ENCODE results near the gene HBG2. TPM values are rescaled to one million over a fixed set of nuclear protein-coding genes. Genes with fewer than 3 reads are reported as not detected.

Gene HBG2
- total and polyA plus RNA-seq, 9 of the 15 experiments (the other 6 are each of a cell fraction or from before 2014, with no cell fraction given) = 1,626 to 58,619 (median 10,515) TPM

DNA sequence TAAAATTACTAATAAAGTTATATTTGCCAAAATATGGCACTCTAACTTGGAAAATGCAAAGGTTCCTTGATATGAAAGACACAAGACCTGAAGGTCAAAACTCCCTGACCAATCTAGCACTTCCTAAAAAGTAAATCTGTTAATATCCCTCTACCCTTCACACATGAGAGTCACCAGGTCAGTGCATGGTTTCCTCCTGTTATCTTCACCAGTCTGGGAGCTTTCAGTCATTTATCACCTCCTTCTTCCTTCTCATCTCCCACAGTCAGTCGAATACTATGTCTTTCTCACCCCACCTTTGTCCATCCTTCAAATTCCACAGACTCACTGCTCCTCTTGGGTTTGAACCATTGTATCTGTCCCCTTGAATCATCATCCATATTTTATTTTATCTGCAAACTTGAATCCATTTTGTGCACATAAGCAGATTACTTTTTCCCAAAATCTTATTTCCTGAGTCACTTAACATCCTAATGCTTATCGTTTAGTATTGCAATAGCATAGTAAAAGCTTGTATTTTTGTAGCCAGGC, 12.5 kb upstream of the HBG2 start (continued):
- TF ChIP-seq SIN3A (IDR thresholded peaks at IDR 0.05; ENCODE audit: borderline replicate concordance in 2 of 2, control insufficient read depth in 1 of 2, low read depth in 2 of 2, low read length in 2 of 2) = no peak
- TF ChIP-seq, protein P1, sequence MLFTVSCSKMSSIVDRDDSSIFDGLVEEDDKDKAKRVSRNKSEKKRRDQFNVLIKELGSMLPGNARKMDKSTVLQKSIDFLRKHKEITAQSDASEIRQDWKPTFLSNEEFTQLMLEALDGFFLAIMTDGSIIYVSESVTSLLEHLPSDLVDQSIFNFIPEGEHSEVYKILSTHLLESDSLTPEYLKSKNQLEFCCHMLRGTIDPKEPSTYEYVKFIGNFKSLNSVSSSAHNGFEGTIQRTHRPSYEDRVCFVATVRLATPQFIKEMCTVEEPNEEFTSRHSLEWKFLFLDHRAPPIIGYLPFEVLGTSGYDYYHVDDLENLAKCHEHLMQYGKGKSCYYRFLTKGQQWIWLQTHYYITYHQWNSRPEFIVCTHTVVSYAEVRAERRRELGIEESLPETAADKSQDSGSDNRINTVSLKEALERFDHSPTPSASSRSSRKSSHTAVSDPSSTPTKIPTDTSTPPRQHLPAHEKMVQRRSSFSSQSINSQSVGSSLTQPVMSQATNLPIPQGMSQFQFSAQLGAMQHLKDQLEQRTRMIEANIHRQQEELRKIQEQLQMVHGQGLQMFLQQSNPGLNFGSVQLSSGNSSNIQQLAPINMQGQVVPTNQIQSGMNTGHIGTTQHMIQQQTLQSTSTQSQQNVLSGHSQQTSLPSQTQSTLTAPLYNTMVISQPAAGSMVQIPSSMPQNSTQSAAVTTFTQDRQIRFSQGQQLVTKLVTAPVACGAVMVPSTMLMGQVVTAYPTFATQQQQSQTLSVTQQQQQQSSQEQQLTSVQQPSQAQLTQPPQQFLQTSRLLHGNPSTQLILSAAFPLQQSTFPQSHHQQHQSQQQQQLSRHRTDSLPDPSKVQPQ (CRISPR knock-in tag; IDR thresholded peaks at IDR 0.05; ENCODE audit: borderline replicate concordance) = no peak
- TF ChIP-seq TFAM (CRISPR knock-in tag; conservative IDR thresholded peaks at IDR 0.05) = no peak
- TF ChIP-seq ZNF347 (CRISPR knock-in tag; IDR thresholded peaks at IDR 0.05; ENCODE audit: low read depth) = no peak
- no peak for TF ChIP-seq GTF2E2 (tag; IDR thresholded peaks at IDR 0.05)
- TF ChIP-seq, protein P2, sequence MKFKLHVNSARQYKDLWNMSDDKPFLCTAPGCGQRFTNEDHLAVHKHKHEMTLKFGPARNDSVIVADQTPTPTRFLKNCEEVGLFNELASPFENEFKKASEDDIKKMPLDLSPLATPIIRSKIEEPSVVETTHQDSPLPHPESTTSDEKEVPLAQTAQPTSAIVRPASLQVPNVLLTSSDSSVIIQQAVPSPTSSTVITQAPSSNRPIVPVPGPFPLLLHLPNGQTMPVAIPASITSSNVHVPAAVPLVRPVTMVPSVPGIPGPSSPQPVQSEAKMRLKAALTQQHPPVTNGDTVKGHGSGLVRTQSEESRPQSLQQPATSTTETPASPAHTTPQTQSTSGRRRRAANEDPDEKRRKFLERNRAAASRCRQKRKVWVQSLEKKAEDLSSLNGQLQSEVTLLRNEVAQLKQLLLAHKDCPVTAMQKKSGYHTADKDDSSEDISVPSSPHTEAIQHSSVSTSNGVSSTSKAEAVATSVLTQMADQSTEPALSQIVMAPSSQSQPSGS (CRISPR knock-in tag; IDR thresholded peaks at IDR 0.05) = no peak
- no peak for TF ChIP-seq LEF1 (IDR thresholded peaks at IDR 0.05)
- TF ChIP-seq POLR3A (IDR thresholded peaks at IDR 0.05; ENCODE audit: borderline replicate concordance, extremely low read depth, insufficient read depth, insufficient read length) = no peak
- TF ChIP-seq REST (IDR thresholded peaks at IDR 0.05; ENCODE audit: borderline replicate concordance) = no peak
- TF ChIP-seq REST (CRISPR knock-in tag; IDR thresholded peaks at IDR 0.05; ENCODE audit: low read depth) = no peak
- TF ChIP-seq ZNF146 (CRISPR knock-in tag; IDR thresholded peaks at IDR 0.05; ENCODE audit: unreplicated experiment) = no peak
- no peak for TF ChIP-seq DMBX1 (CRISPR knock-in tag; IDR thresholded peaks at IDR 0.05; ENCODE audit: borderline replicate concordance)
- TF ChIP-seq NUFIP1 (IDR thresholded peaks at IDR 0.05; ENCODE audit: partially characterized antibody) = no peak
- no peak for TF ChIP-seq PRPF4 (IDR thresholded peaks at IDR 0.05; ENCODE audit: insufficient read depth, low read depth, low read length, poor library complexity, severe bottlenecking)
- TF ChIP-seq MED1 (CRISPR knock-in tag; IDR thresholded peaks at IDR 0.05; ENCODE audit: borderline replicate concordance) = no peak
